HepG2 (cell line): ENCODE results near the gene S100P. TPM values are rescaled to one million over a fixed set of nuclear protein-coding genes. Genes with fewer than 3 reads are reported as not detected.
A peak's percentile ranks its signal among the peaks of the same experiment; 100 is the strongest.

ENCODE experiments used
- EHMT2 ChIP-seq: fragments of 200-600 bp; sonication (generic); IDR thresholded peaks from 2 replicates; pipeline ENCODE4 v1.7.0; 2017; ENCODE audit warnings: antibody characterized with exemption, low read depth, low read length, borderline replicate concordance
- IKZF4 ChIP-seq: sonication (generic); formaldehyde crosslinking; IDR thresholded peaks from 2 replicates; pipeline ENCODE4 v1.5.1; 2020; ENCODE audit warnings: borderline replicate concordance, mild to moderate bottlenecking, low read depth, missing genetic modification reagents; ENCODE audit errors: not compliant biosample characterization
- IRF2 ChIP-seq: IDR thresholded peaks from 2 replicates; pipeline ENCODE4 v1.6.1; 2018; ENCODE audit warnings: missing genetic modification reagents, missing compliant biosample characterization
- KAT7 ChIP-seq: IDR thresholded peaks from 2 replicates; pipeline ENCODE4 v1.6.1; 2018; ENCODE audit warnings: borderline replicate concordance, missing compliant biosample characterization
- MXD4 ChIP-seq: IDR thresholded peaks from 2 replicates; pipeline ENCODE4 v1.6.1; 2016; ENCODE audit warnings: mild to moderate bottlenecking, missing biosample characterization, missing genetic modification reagents
- NCOA5 ChIP-seq: sonication (generic); formaldehyde crosslinking; IDR thresholded peaks from 2 replicates; pipeline ENCODE4 v1.4.0; 2020; ENCODE audit warnings: missing genetic modification reagents
- SIN3A ChIP-seq: IDR thresholded peaks from 2 replicates; pipeline ENCODE4 v1.6.1; 2011; ENCODE audit warnings: low read depth, mild to moderate bottlenecking, control low read depth, low read length, borderline replicate concordance
- SNAI1 ChIP-seq: sonication (generic); formaldehyde crosslinking; IDR thresholded peaks from 2 replicates; pipeline ENCODE4 v1.5.0; 2020; ENCODE audit warnings: mild to moderate bottlenecking, missing genetic modification reagents, borderline replicate concordance
- ZBTB21 ChIP-seq: sonication (generic); formaldehyde crosslinking; IDR thresholded peaks from 2 replicates; pipeline ENCODE4 v1.4.0; 2020; ENCODE audit warnings: missing genetic modification reagents
- ZNF24 ChIP-seq: fragments of 450-650 bp; IDR thresholded peaks from 2 replicates; pipeline ENCODE4 v1.6.1; 2017; ENCODE audit warnings: antibody characterized with exemption, mild to moderate bottlenecking
- ZNF317 ChIP-seq: sonication (generic); formaldehyde crosslinking; IDR thresholded peaks from 2 replicates; pipeline ENCODE4 v1.5.0; 2020; ENCODE audit warnings: mild to moderate bottlenecking, missing genetic modification reagents
- ZNF367 ChIP-seq: sonication (generic); formaldehyde crosslinking; IDR thresholded peaks from 2 replicates; pipeline ENCODE4 v1.4.0; 2020; ENCODE audit warnings: missing genetic modification reagents, borderline replicate concordance
- ZNF776 ChIP-seq: sonication (generic); formaldehyde crosslinking; IDR thresholded peaks from 2 replicates; pipeline ENCODE4 v1.4.0; 2020; ENCODE audit warnings: mild to moderate bottlenecking, missing genetic modification reagents
- polyA plus RNA-seq, 8 experiments: library from polyadenylated mRNA; depleted of rRNA in 3 of 8; stranded (reverse) in 7 of 8; unstranded in 1 of 8; fragments of >200 nt; fragmentation: Illumina TruSeq in 4 of 8; extraction: Trizol in 4 of 8; gene quantifications; 2 replicates each; pipeline versions ENCODE4 v1.2.1 to v1.2.3, GENCODE V29; 2011 to 2016; ENCODE audit warnings: low read depth in 4 of 8, missing spikeins in 1 of 8, mixed read lengths in 1 of 8; ENCODE audit not compliant: insufficient read depth in 1 of 8
- total RNA-seq, 5 experiments: library from RNA; depleted of rRNA; stranded (reverse); fragments of >200 nt; fragmentation: Illumina TruSeq; extraction: Trizol; gene quantifications; 2 replicates each; pipeline ENCODE4 v1.2.3, GENCODE V29; 2016; ENCODE audit warnings: low read depth in 1 of 5
- TF ChIP-seq, protein P1 (sequence below): sonication (generic); formaldehyde crosslinking; IDR thresholded peaks from 2 replicates; pipeline ENCODE4 v1.5.1; 2020; ENCODE audit warnings: missing genetic modification reagents, mild to moderate bottlenecking, borderline replicate concordance
- TF ChIP-seq, protein P2 (sequence below): IDR thresholded peaks from 2 replicates; pipeline ENCODE4 v1.6.1; 2016; ENCODE audit warnings: missing biosample characterization, missing genetic modification reagents, low read depth
- TF ChIP-seq, protein P3 (sequence below), 2 experiments: IDR thresholded peaks; 2 replicates each; pipeline ENCODE4 v1.6.1; 2011 to 2012; ENCODE audit warnings: low read length in 2 of 2, borderline replicate concordance in 1 of 2, low read depth in 1 of 2, mild to moderate bottlenecking in 1 of 2, moderate library complexity in 1 of 2
- TF ChIP-seq, protein P4 (sequence below): sonication (generic); formaldehyde crosslinking; conservative IDR thresholded peaks from 2 replicates; pipeline ENCODE4 v1.4.0; 2020; ENCODE audit warnings: mild to moderate bottlenecking, missing genetic modification reagents, moderate library complexity

S100P gene
- total and polyA plus RNA-seq, 2 of the 13 experiments (the other 11 are each of a cell fraction or from before 2014, with no cell fraction given), result 278 to 1,649 TPM

DNA sequence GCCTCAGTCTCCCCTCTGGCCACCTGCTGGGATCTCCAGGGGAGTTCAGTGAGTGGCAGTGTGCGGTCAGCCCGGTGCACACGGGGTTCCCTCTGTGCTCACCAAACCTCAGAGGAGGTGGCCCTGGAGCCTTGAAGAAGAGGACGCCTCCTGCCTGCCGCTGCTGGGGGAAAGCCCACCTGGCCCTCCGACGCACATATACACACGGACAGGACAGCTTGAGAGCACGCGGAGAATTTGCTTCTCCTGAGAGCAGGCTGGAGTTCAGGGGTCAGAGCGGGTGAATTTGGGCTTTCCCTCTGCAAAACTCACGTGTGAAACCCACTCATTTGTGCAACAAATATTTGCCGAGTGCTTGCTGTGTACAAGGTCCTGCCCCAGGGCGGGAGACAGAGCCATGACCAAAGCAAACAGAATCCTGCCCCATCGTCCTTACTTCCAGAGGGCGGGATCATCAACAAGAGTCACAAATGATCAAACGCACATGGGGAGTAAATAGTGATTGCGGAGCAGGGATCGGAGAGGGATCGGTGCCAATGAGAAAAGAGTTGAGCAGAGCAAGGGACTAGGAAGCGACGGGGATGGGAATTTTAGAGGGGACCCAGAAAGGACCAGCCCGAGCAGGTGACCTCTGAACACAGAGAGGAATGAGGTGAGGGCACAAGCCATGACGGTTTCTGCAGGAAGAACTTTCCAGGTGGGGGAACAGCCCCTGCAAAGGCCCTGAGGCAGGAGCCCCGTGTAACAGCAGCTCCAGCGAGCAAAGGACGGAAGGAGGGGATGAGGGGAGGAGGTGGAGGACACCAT lies 39.9 kb downstream of the S100P start (continued):
- TF ChIP-seq SNAI1 (peak; percentile 77; the same call in 1 of the 2 replicates), ZNF367 (no peak), SIN3A (no peak), ZNF317 (CRISPR knock-in tag) (0 out of 2 replicates have a peak, but pooled peaks have one; percentile 38), IRF2 (CRISPR knock-in tag) (peak; percentile 31; the same call in 1 of the 2 replicates), ZBTB21 (no peak; the same call in 1 of the 2 replicates), KAT7 (CRISPR knock-in tag) (no peak), ZNF776 (no peak; the same call in 1 of the 2 replicates), ZNF24 (no peak), EHMT2 (no peak), NCOA5 (no peak), MXD4 (CRISPR knock-in tag) (no peak), IKZF4 (CRISPR knock-in tag) (peak; percentile 23)
- TF ChIP-seq, protein P1, sequence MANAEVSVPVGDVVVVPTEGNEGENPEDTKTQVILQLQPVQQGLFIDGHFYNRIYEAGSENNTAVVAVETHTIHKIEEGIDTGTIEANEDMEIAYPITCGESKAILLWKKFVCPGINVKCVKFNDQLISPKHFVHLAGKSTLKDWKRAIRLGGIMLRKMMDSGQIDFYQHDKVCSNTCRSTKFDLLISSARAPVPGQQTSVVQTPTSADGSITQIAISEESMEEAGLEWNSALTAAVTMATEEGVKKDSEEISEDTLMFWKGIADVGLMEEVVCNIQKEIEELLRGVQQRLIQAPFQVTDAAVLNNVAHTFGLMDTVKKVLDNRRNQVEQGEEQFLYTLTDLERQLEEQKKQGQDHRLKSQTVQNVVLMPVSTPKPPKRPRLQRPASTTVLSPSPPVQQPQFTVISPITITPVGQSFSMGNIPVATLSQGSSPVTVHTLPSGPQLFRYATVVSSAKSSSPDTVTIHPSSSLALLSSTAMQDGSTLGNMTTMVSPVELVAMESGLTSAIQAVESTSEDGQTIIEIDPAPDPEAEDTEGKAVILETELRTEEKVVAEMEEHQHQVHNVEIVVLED (CRISPR knock-in tag), result peak; percentile 69; the same call in 1 of the 2 replicates
- TF ChIP-seq, protein P2, sequence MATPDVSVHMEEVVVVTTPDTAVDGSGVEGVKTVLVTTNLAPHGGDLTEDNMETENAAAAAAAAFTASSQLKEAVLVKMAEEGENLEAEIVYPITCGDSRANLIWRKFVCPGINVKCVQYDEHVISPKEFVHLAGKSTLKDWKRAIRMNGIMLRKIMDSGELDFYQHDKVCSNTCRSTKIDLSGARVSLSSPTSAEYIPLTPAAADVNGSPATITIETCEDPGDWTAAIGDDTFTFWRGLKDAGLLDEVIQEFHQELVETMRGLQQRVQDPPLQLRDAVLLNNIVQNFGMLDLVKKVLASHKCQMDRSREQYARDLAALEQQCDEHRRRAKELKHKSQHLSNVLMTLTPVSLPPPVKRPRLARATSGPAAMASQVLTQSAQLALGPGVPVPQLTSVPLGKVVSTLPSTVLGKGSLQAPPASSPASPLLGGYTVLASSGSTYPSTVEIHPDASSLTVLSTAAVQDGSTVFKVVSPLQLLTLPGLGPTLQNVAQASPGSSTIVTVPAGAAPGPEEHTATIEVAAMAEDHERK (CRISPR knock-in tag), result no peak
- TF ChIP-seq, protein P3, sequence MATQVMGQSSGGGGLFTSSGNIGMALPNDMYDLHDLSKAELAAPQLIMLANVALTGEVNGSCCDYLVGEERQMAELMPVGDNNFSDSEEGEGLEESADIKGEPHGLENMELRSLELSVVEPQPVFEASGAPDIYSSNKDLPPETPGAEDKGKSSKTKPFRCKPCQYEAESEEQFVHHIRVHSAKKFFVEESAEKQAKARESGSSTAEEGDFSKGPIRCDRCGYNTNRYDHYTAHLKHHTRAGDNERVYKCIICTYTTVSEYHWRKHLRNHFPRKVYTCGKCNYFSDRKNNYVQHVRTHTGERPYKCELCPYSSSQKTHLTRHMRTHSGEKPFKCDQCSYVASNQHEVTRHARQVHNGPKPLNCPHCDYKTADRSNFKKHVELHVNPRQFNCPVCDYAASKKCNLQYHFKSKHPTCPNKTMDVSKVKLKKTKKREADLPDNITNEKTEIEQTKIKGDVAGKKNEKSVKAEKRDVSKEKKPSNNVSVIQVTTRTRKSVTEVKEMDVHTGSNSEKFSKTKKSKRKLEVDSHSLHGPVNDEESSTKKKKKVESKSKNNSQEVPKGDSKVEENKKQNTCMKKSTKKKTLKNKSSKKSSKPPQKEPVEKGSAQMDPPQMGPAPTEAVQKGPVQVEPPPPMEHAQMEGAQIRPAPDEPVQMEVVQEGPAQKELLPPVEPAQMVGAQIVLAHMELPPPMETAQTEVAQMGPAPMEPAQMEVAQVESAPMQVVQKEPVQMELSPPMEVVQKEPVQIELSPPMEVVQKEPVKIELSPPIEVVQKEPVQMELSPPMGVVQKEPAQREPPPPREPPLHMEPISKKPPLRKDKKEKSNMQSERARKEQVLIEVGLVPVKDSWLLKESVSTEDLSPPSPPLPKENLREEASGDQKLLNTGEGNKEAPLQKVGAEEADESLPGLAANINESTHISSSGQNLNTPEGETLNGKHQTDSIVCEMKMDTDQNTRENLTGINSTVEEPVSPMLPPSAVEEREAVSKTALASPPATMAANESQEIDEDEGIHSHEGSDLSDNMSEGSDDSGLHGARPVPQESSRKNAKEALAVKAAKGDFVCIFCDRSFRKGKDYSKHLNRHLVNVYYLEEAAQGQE (IDR thresholded peaks at IDR 0.05; ENCODE audit: borderline replicate concordance in 1 of 2, low read depth in 1 of 2, low read length in 2 of 2), result no peak; a peak in 2 of 4 replicates
- TF ChIP-seq, protein P4, sequence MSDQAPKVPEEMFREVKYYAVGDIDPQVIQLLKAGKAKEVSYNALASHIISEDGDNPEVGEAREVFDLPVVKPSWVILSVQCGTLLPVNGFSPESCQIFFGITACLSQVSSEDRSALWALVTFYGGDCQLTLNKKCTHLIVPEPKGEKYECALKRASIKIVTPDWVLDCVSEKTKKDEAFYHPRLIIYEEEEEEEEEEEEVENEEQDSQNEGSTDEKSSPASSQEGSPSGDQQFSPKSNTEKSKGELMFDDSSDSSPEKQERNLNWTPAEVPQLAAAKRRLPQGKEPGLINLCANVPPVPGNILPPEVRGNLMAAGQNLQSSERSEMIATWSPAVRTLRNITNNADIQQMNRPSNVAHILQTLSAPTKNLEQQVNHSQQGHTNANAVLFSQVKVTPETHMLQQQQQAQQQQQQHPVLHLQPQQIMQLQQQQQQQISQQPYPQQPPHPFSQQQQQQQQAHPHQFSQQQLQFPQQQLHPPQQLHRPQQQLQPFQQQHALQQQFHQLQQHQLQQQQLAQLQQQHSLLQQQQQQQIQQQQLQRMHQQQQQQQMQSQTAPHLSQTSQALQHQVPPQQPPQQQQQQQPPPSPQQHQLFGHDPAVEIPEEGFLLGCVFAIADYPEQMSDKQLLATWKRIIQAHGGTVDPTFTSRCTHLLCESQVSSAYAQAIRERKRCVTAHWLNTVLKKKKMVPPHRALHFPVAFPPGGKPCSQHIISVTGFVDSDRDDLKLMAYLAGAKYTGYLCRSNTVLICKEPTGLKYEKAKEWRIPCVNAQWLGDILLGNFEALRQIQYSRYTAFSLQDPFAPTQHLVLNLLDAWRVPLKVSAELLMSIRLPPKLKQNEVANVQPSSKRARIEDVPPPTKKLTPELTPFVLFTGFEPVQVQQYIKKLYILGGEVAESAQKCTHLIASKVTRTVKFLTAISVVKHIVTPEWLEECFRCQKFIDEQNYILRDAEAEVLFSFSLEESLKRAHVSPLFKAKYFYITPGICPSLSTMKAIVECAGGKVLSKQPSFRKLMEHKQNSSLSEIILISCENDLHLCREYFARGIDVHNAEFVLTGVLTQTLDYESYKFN (CRISPR knock-in tag), result peak; percentile 91
